Stimulated activated effector memory CD8-positive, alpha-beta T cell treated with anti-CD3 and anti-CD28 coated beads, Interleukin-12 subunit alpha, Interleukin-12 subunit beta, amount 100 ng/mL, for 72 hours (primary cell): Measurements from ENCODE around the gene MAN2B2.
A peak's percentile ranks its signal among the peaks of the same experiment; 100 is the strongest.

Experiments
- ATAC-seq: fragments of 150-1000 bp; cut with Tn5 transposase; 2 replicates; pipeline ENCODE4 v1.10.0; 2021
- DNase-seq, 2 donors: peaks; one replicate each; pipeline ENCODE4 v3.0.0; 2021 to 2022; ENCODE audit warnings: low spot score in 2 of 2
- H3K27ac Mint-ChIP-seq: one replicate; pipeline ENCODE4 v1.8.0; 2022; ENCODE audit warnings: mild to moderate bottlenecking, mixed read lengths
- H3K36me3 Mint-ChIP-seq: one replicate; pipeline ENCODE4 v1.8.0; 2022; ENCODE audit warnings: mild to moderate bottlenecking, mixed read lengths
- H3K4me1 Mint-ChIP-seq: one replicate; pipeline ENCODE4 v1.8.0; 2022; ENCODE audit warnings: mixed read lengths
- H3K4me3 Mint-ChIP-seq: one replicate; pipeline ENCODE4 v1.8.0; 2022; ENCODE audit warnings: mild to moderate bottlenecking, mixed read lengths
- H3K9me3 Mint-ChIP-seq: one replicate; pipeline ENCODE4 v1.8.0; 2022; ENCODE audit warnings: mixed read lengths

Gene MAN2B2

DNA sequence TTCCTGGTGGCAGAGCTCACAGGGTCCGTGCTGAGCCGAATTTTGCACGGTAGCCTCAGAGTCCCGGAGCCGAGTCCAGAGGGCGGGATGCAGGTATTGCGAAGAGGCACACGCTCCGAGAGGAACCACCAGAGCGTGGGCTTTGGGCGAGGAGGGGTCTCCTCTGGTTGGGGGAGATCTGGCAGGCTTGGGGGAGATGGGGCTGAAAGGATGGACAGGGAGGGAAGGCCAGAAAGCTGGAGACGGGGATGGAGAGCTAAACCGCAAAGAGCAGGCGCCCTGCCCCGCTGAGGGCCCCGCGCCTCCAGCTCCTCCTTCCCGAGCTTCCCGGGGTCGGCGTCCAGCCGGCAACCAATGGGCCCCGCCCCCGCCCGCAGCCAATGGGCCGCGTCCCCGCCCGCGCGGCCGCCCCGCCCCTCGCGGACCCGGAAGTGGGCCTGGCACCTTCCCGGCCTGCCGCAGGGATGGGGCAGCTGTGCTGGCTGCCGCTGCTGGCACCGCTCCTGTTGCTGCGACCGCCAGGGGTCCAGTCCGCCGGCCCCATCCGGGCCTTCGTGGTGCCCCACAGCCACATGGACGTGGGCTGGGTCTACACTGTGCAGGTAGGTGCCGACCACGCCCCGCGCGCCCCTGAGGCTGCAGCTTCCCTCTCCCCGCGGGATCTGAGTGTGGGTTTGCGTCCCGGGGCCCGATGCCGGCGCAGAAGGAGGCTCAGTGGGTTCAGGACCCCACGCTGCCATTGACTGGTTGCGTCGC, at the start of gene MAN2B2:
Gene MAN2B2, plus strand, starts transcription at position 443 of the 756 bp plus-strand sequence. Its CDS starts 22 bp downstream, at position 465.
- H3K4me3 Mint-ChIP-seq = peak within 1 kb of the TSS; percentile 83
- H3K9me3 Mint-ChIP-seq = peaks cover 3% of the 10 kb centered on the region
- H3K27ac Mint-ChIP-seq = peak within 1 kb of the TSS; percentile 89
- DNase-seq (peak; percentile 81 to 87), ATAC-seq (peak; percentile 94)
- peaks cover 13% of the 10 kb centered on the region for H3K4me1 Mint-ChIP-seq
- H3K36me3 Mint-ChIP-seq = peaks cover 19% of the 10 kb centered on the region

DNA sequence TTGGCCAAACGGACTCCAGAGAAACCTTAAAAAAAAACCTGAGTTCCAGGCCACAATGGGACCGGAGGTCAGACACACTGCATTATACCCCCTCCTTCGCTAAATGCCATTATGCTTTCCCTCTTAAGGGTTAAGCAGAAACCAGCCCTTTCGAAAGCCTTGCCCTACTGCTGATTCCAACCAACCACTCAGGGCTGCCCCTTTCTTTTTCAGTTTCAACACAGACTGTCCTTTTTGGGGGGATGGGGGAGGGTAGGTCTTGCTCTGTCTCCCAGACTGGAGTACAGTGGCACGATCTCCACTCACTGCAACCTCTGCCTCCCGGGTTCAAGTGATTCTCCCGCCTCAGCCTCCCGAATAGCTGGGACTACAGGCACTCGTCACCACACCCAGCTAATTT, 49.5 kb upstream of the MAN2B2 start:
- Mint-ChIP-seq H3K36me3 (no peaks in the 10 kb centered on the region), H3K9me3 (no peaks in the 10 kb centered on the region), H3K4me1 (no peaks in the 10 kb centered on the region), H3K27ac (no peak overlapping the region), H3K4me3 (no peak overlapping the region)
- DNase-seq (no peak), ATAC-seq (no peak)

DNA sequence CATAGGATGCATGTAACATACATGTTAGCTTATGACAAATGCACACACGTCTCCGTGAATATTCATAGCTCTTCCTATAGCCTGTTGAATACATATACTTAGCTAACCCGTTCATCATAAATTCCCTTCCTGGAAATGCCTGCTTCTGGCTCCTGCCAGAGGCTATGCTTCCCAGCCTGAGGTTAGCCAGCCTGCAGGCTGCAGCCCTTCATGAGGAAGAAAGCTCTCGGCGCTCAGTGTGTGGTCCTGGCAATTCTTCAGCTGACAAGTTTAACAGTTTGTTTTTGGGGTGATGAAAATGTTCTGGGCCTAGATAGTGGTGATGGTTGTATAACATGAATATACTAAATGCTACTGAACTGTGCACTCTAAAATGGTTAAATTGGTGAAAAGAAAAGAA, 48.8 kb upstream of the MAN2B2 start:
- no peak for ATAC-seq
- H3K36me3 Mint-ChIP-seq = no peaks in the 10 kb centered on the region
- no peak overlapping the region for H3K27ac Mint-ChIP-seq
- H3K4me3 Mint-ChIP-seq = no peak overlapping the region
- DNase-seq = no peak
- no peaks in the 10 kb centered on the region for H3K4me1 Mint-ChIP-seq
- H3K9me3 Mint-ChIP-seq = no peaks in the 10 kb centered on the region

GRCh38 chr4:6526671-6527091, 48.3 kb upstream of the MAN2B2 start:
- no peak overlapping the region for H3K27ac Mint-ChIP-seq
- ATAC-seq = no peak
- no peak for DNase-seq
- no peaks in the 10 kb centered on the region for H3K4me1 Mint-ChIP-seq
- no peaks in the 10 kb centered on the region for H3K9me3 Mint-ChIP-seq
- H3K4me3 Mint-ChIP-seq = no peak overlapping the region
- H3K36me3 Mint-ChIP-seq = no peaks in the 10 kb centered on the region

DNA sequence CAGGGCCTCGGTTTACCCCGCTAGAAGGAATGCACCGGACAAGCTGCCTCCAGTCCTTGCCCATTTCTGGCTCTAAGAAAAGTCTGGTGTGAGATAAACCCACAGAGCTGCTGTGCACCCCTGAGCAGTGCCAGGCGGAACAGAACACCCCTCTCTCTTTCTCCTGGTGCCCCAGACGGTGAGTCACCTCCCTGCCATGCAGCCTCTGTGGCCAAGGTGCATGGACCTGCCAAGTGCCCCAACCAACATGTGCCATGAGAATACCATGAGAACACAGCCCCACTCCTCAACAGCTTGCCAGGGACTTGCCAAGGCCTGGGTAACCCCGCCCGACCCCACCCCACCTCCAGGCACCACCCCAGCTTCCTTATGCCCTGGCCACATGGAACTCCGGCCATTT, 47.7 kb upstream of the MAN2B2 start:
- H3K4me3 Mint-ChIP-seq = no peak overlapping the region
- no peaks in the 10 kb centered on the region for H3K4me1 Mint-ChIP-seq
- DNase-seq (no peak), ATAC-seq (no peak)
- no peak overlapping the region for H3K27ac Mint-ChIP-seq
- H3K9me3 Mint-ChIP-seq = no peaks in the 10 kb centered on the region
- H3K36me3 Mint-ChIP-seq = no peaks in the 10 kb centered on the region

DNA sequence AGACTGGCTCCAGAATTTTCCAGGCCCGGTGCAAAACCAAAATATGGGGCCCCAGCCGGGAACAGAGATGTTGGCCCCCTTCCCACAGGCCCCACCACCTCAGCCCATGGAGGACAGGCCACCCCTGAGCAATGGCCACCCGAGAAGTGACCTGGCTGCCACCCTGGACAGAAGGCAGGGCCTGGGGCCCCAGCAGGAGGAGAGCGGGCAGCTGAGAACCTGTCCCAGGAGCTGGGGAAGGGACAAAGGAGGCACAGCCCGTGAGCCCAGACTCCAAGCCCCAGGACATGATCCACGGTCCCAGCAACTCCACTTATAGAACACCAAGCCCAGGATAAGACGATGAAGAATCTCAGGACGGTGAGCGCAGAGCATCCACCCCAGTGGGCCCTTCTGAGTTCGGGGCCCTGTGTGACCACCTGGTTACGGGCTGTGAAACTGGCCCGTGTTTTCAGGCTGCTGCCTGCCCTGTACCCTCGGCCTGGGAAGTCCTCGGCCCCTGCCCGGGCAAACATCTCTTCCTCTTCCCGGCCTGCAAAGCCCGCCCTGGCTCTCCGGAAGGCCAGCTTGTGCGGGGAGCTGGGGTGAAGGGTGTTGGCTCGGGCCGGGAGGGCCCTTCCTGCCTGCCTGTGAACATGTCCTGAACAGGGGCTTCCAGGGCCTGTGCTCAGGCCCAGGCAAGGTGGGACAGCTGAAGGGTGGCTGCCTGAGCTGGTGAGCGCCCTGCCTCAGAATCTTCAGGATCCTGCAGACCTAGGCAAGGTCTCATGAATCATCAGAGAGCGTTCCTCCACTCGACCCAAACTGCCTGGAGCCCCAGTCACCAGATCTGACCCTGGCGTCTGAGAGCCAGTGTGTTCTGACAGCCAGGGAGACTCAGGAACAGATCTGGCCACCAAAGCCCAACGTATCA, 47.0 kb upstream of the MAN2B2 start:
- Mint-ChIP-seq H3K36me3 (no peaks in the 10 kb centered on the region), H3K27ac (no peak overlapping the region), H3K4me3 (no peak overlapping the region), H3K4me1 (no peaks in the 10 kb centered on the region), H3K9me3 (no peaks in the 10 kb centered on the region)
- DNase-seq (no peak), ATAC-seq (no peak)

DNA sequence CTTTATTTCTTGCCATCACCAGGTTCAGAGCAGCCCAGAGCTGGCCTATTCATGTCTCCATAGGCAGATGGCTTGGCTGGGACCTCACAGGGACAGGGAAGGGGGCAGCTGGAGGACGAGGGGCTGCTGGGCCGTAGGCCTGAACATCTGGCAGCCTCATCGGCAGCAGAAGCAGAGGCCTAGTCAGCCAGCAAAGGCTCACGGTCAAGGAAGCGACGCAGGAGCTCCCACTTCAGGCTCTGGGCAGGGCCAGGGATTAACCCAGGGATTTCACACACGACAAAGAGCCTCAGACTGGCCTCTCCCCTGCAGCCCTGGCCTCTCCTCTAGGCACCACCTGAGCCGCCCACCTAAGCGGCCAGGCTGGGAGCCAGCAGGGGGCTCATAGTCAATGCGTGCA, 46.0 kb upstream of the MAN2B2 start:
- no peak overlapping the region for H3K27ac Mint-ChIP-seq
- DNase-seq (no peak), ATAC-seq (no peak)
- no peaks in the 10 kb centered on the region for H3K36me3 Mint-ChIP-seq
- H3K4me3 Mint-ChIP-seq = no peak overlapping the region
- no peaks in the 10 kb centered on the region for H3K9me3 Mint-ChIP-seq
- H3K4me1 Mint-ChIP-seq = no peaks in the 10 kb centered on the region

DNA sequence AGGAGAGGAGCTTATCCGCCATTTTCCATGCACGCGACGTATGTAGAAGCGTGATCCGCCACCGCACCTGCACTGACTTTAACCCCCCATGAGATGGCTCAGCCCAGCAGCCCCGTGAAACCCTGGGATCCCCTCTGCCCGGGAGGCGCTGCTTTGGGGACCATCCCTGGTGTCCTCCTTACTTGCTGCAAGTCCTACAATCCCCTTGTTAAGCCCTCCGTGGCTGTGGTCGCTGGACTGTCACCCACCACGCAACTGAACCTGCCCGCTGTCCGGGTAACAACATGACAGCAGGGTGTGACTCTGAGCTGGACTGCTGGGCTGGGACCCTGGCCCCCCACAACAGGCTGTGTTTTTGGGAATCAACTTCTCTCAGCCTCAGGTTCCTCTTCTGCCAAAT, 44.7 kb upstream of the MAN2B2 start:
- no peak overlapping the region for H3K27ac Mint-ChIP-seq
- no peak for ATAC-seq
- no peak for DNase-seq
- no peaks in the 10 kb centered on the region for H3K4me1 Mint-ChIP-seq
- no peaks in the 10 kb centered on the region for H3K9me3 Mint-ChIP-seq
- H3K36me3 Mint-ChIP-seq = no peaks in the 10 kb centered on the region
- no peak overlapping the region for H3K4me3 Mint-ChIP-seq

DNA sequence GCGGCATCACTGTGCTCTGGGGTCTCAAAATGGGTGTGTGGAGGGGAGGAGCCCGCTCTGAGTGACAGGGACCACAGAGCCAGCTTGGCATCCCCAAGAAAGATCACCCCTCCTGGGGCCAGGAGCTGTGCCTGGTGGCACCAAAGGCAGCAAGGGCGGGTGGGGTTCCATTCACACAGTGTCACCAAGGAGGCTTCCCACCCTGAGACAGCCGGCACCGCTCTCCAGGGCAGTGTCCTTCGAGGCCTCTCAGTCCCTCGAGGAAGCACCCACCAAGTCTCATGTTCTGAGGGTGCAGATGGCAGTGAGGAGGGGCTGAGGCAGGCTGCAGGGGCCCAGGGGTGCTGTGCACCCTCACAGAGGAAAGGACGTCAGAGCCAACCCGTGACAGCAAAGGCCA, 44.0 kb upstream of the MAN2B2 start:
- H3K36me3 Mint-ChIP-seq = no peaks in the 10 kb centered on the region
- H3K4me3 Mint-ChIP-seq = no peak overlapping the region
- DNase-seq (no peak), ATAC-seq (no peak)
- no peaks in the 10 kb centered on the region for H3K9me3 Mint-ChIP-seq
- H3K27ac Mint-ChIP-seq = no peak overlapping the region
- no peaks in the 10 kb centered on the region for H3K4me1 Mint-ChIP-seq

GRCh38 chr4:6532102-6532501, 42.9 kb upstream of the MAN2B2 start:
- Mint-ChIP-seq H3K27ac (no peak overlapping the region), H3K4me3 (no peak overlapping the region), H3K4me1 (no peaks in the 10 kb centered on the region), H3K36me3 (no peaks in the 10 kb centered on the region), H3K9me3 (no peaks in the 10 kb centered on the region)
- ATAC-seq (no peak), DNase-seq (no peak)

DNA sequence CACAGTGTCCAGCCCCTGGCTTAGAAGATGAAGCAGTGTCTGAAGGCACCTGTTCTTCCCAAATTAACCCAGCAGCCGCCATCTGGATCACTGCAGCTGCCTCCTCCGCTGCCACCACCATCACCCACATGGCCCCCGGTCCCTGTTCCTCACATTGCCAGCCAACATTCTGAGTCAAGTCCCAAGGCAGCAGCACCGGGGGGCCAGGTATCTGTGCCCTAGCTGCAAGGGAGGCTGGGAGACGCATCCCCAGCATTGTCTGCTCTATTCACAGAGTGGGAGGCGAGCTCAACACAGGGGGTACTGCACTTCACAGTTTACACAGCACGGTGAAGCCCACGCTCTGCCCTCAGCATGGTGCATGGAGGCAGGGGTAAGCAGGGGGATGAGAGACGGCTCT, 42.3 kb upstream of the MAN2B2 start:
- ATAC-seq = no peak
- H3K4me3 Mint-ChIP-seq = no peak overlapping the region
- H3K4me1 Mint-ChIP-seq = no peaks in the 10 kb centered on the region
- H3K27ac Mint-ChIP-seq = no peak overlapping the region
- DNase-seq = no peak
- no peaks in the 10 kb centered on the region for H3K36me3 Mint-ChIP-seq
- no peaks in the 10 kb centered on the region for H3K9me3 Mint-ChIP-seq

- no peaks in the 10 kb centered on the region for H3K36me3 Mint-ChIP-seq
- no peak for ATAC-seq
- DNase-seq = no peak
- no peak overlapping the region for H3K27ac Mint-ChIP-seq
- H3K4me1 Mint-ChIP-seq = no peaks in the 10 kb centered on the region
- no peak overlapping the region for H3K4me3 Mint-ChIP-seq
- no peaks in the 10 kb centered on the region for H3K9me3 Mint-ChIP-seq
Measured at GRCh38 chr4:6534050-6534449, 40.9 kb upstream of the MAN2B2 start.

DNA sequence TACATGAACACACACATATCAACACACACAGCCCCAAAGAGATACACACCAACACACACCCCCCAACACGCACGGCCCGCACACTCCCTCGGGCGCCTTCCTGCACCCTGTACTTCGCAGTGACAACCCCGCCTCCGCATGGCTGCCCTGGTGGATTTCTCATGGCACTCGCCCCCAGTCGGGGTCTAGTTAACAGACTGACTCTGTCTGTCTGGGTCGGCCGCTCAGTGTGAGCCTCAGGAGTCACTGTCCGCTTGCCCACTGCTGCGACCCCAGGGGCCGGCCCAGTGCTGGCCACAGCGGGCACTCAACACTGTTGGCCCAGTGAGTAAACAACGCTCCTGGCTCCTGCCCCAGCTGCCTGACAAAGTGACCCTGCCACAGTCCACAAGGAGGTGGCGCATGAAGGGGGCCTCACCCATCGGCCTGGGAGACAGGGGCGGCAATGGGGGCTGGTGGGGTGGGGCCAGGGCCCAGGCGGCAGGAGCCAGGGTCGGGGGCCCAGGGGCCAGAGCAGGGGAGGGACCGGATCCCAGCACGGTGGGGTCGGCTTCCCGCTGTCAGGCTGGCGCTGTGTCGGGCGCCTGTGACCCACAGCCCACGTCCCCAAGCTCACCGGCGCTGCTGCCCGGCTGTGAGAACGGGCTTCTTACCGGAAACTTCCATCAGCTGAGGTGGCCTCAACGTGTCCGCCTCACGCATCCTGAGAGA, 40.2 kb upstream of the MAN2B2 start:
- no peak for DNase-seq
- ATAC-seq = no peak
- H3K36me3 Mint-ChIP-seq = no peaks in the 10 kb centered on the region
- no peak overlapping the region for H3K27ac Mint-ChIP-seq
- H3K4me3 Mint-ChIP-seq = no peak overlapping the region
- no peaks in the 10 kb centered on the region for H3K9me3 Mint-ChIP-seq
- H3K4me1 Mint-ChIP-seq = no peaks in the 10 kb centered on the region

DNA sequence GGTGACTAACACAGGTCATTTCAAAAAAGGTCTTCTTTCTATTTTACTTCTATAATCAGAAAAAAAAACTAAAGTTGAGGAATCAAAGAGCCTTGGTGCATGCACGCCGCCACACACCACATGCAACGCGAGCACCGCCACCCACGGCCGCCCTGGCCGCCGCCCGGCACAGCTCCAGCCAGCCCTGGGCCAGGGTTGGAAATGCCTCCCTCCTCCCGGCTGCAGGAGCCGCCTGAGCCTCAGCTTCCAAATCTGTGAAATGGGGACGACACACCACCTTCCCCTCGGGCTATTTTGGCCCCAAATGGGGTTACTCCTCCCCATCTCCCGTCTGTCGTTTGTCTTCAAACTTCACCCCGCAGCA, 39.7 kb upstream of the MAN2B2 start:
- no peak for DNase-seq
- no peaks in the 10 kb centered on the region for H3K36me3 Mint-ChIP-seq
- H3K9me3 Mint-ChIP-seq = no peaks in the 10 kb centered on the region
- no peak for ATAC-seq
- H3K4me1 Mint-ChIP-seq = no peaks in the 10 kb centered on the region
- no peak overlapping the region for H3K4me3 Mint-ChIP-seq
- no peak overlapping the region for H3K27ac Mint-ChIP-seq

DNA sequence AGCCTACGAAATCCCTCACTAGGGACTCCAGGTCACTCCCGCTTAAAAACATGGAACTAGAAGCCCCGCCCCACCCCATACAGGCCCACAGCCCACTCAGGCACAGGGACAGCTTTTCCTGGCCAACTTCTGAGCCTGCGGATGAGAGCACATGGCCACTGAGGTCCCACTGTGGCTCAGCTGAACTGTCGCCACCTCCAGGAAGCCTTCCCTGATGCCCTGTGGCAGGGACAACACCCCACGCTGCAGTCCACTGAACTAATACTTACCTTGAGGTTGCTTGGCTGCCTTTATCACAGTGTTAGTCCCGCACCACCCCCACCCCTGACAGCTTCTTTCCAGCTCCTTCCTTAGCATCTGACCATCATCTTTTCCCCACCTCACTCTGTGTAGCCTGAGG, 39.3 kb upstream of the MAN2B2 start:
- ATAC-seq = peak; percentile 27
- no peaks in the 10 kb centered on the region for H3K4me1 Mint-ChIP-seq
- DNase-seq = no peak
- no peak overlapping the region for H3K4me3 Mint-ChIP-seq
- H3K9me3 Mint-ChIP-seq = no peaks in the 10 kb centered on the region
- no peak overlapping the region for H3K27ac Mint-ChIP-seq
- no peaks in the 10 kb centered on the region for H3K36me3 Mint-ChIP-seq
